Amniotic stem cell (primary cell): ENCODE results near the gene ADAMTS12.

Experiments
- DNase-seq: peaks from one replicate; lab custom pipeline; 2025; lab: John Stamatoyannopoulos, UW

Gene ADAMTS12

DNA sequence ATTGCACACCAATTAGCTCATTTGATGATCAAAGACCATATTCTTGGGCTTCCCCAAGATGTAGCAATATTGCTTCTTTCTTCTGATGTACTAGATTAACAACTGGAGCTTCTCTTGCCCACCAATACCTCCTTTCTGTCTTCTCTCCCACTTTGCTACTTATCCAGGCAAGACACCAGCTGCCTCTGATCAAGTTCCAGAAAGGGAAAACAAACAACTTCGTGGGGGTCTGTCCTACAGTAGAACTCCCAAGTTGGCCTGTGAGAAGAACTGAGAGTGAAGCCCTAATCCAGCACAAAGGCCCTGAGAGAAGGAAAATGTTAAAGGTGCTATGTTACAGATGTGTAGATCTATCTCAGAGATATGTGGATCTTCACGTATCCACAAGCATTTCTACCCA lies 44.9 kb downstream of the ADAMTS12 start:
- no peak for DNase-seq

DNA sequence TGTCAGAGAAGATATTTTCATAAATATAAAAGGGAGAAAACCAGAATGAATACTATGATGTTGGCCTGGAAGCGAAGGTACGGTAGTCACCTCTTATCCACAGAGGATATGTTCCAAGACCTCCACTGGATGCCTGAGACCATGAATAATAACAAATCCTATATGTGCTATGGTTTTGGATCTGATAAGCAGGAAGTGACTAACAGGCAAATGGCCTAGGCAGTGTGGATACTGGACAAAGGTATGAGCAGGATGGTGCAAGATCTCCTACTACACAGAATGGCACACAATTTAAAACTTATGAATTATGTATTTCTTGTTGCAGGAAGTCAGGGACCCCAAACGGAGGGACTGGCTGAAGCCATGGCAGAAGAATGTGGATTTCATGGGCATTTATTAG lies 48.2 kb downstream of the ADAMTS12 start:
- no peak for DNase-seq

GRCh38 chr5:33842456-33842855 lies 49.3 kb downstream of the ADAMTS12 start:
- DNase-seq, result no peak

DNA sequence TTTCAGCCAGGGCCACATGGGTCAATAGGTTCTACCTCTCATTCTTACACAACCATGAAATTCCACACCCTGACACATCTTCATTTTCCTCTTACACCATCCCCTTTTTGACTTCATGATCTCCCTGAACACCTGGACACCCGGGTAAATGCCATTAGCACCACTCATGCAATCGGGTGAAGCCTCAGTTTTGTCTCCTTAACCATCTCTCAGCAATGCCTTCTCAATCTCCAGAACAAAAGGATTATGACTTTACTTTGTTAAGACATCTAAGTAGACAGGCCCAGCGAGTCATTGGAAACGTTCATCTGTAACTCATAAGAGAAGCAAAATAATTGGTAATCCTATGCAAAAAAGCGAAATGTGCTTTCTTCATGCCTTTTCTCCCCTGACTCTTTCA lies 49.9 kb downstream of the ADAMTS12 start:
- DNase-seq, result no peak

DNA sequence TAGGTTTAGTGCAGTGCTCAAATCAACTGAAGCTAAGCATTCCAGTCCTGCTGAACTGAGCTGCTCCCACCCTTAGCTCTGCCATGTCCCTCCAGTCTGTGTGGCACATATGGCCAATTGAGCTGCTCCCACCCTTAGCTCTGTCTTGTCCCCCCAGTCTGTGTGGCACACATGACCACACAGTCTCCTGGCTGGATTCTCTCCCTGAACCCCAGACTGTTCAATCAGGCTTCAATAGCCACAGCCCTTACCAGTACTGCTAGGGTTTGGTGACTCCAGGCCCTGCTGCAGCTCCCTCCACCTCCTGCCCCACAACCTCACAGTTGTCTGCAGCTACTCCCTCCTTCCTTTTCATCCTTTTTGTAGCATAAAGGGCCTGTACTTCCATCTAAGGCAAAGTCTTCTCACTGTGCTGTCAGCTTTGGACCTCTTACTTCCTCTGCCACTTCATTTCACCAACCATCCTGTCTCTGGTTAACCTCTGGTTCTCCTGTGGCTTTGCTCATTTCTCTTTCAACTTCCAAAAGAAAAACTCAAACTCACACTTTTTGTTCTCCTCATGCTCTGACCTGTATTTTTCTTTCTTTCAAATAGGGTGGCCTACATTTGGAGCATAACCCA lies 50.8 kb downstream of the ADAMTS12 start:
- DNase-seq, result no peak

DNA sequence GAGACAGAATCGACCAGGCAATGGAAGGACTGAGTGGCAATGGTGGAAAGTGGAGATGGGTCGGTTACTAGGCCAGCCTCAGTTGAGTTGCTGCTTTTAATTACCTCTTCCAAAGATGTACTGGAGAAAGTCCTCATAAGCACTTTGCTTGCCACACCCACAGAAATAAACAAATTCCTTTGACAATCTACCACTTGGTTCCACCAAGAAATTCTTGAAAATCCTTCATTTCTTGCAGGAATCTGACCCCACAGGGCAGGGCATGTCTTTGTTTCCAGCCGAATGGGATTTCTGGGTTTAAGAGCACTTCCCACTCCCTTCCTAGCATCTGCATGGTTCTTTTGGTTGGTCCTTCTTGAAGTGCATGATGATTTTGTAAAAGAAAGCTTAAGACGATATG lies 54.5 kb downstream of the ADAMTS12 start:
- DNase-seq, result no peak

DNA sequence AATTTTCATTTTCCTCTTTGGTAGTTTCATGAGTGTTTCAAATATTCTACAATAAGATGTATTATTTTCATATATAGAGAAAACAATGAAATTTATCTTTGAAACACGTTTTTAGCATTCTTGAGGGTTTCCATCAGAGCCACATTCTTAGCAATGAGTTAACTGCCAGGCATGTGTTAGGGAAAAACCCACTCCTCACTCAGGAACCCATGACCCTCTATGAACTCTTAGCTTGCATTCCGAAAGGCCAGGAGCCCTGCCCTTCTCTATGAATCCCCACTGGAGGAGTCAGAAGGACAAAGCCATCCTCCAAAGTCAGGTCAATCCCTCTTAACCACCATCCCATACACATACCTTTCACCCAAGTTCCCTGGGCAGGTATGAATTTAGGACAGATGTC lies 57.5 kb downstream of the ADAMTS12 start:
- DNase-seq, result no peak

DNA sequence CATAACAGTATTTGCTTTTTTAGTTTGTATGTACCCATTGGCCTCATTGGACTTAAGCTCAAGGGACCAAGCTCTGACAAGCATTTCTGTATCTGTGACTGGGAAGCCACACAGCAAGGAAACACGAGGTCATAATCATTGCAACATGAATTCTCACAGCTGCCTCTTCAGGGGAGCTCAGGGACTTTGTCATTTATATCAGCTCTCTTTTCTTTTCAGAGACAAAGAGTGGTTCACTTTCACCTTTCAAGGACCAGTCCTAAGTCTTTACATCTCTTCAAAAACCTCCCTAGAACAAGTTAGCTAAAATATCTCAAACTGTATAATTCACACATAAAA lies 58.6 kb downstream of the ADAMTS12 start:
- no peak for DNase-seq

DNA sequence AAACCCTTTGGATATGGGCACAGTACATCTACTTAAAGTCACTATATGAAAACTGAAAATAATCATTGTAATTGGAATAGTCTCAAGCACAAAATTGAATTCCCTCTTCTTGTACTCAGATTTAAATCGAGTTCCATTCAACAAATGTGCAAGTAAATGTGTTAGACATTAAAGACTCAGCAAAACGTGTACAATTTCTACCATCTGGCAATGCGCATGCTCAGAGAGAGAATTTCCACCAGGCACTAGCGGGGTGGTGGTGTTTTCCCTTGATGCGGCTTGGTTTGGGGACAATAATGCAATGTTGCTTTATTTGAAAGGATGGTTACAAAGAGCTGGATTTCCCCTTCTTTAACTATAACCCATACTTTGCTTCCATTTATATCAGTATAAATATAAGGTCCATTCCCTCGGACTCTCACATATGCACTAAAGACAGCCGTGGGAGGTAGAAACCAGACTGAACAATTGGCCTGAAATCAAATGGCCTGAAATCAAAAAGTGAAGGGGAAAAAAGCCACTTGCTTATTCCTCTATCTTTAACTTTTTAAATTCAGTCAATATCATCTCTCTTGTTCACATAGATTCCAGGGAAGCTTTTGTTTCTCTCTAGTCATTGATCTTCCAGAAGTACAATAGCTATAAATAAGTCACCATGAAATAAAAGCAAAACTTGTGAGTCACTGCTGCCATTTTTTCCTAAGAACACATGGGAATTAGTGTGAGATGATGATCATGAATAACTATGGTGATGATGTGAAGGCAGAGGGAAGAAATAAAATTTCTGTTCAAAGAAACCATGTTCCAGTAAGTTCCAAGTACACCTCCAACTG lies 59.2 kb downstream of the ADAMTS12 start:
- DNase-seq, result no peak

DNA sequence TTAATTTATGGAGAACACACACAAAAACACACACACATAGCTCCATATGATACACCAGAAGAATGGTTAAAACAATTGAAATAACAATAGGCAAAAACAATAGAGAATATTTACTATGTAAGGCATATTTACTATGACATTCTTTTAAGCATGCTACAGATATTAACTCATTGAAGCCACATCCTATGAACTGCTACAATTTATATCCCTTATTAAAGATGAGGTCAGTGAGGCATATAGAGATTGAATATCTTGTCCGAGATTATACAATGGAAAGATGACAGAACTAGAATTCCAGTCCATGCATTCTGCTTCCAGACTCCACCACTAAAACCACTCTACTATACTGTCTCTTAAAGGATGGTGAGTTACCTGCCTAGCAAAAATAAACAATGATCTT lies 60.7 kb downstream of the ADAMTS12 start:
- no peak for DNase-seq

GRCh38 chr5:33829430-33829829 lies 62.4 kb downstream of the ADAMTS12 start:
- no peak for DNase-seq

GRCh38 chr5:33828626-33829308 lies 63.0 kb downstream of the ADAMTS12 start:
- DNase-seq, result no peak

DNA sequence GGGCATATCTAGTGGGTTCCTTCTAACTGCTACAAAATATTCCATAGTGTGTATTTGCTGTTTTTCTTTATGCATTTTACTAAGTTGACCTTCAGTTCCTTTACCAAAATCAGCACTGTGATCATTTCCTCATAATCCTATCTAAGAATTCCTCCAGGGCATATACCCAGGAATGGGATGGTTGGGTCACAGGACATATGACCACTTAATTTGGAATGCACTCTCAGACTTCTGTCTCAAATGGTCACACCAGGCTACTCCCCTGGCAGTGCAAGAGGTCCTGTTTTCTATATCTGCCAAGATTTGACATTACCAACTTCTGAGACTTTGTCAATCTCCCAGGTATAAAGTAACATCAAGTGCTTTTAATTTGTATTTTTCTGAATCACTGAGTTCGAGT lies 63.9 kb downstream of the ADAMTS12 start:
- no peak for DNase-seq

GRCh38 chr5:33827018-33827707 lies 64.6 kb downstream of the ADAMTS12 start:
- no peak for DNase-seq

DNA sequence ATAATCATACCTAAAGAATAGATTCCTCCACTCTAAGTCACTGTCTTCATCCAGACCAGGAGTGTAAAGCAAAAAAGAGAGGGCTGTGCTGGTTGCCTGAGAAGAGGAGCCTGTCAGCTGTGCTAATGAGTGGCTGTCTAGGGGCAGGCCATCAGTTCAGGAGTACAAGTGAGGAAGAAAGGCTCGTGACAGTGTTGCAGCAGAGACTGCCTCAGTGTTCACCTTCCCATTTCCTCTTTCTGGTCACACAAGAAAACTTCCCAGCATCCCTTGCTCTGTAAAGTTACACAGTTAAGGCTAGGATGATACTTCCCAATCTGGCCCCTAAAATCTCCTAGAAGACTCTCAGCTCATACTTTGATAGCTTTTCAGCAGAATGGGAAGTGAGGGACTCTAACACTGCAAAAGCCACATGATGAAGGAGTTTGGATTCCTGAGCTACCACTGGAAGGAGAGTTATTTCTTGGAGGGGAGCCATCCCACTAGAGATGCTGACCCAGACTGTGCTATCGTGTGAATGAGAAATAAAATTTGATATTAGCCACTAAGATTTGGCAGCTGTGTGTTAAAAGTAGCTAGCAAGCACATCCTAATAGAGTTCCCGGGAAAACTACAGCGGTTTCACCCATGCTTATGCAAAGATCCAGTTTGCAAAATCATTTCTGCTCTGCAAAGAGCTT lies 67.1 kb downstream of the ADAMTS12 start:
- no peak for DNase-seq

- no peak for DNase-seq
Observed at GRCh38 chr5:33817301-33817700, 74.5 kb downstream of the ADAMTS12 start.

DNA sequence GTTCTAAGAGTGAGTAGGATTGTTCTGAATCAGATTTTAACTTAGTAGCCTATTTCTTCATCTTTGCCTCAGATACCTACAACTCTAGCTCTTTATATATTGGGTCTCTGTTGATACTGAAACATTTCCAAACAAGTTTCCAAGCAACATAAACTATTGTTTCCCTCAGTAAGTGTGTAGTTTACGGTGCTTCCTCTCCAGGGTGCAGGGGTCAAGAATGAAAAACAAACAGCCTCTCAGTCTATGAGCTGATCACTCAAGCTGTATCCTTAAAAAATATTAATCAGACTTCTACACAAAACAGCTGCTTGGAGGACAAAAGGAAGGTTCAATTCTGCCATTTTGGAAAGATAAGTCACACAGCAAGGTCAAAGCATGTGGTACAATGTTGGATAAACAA lies 75.0 kb downstream of the ADAMTS12 start:
- no peak for DNase-seq

DNA sequence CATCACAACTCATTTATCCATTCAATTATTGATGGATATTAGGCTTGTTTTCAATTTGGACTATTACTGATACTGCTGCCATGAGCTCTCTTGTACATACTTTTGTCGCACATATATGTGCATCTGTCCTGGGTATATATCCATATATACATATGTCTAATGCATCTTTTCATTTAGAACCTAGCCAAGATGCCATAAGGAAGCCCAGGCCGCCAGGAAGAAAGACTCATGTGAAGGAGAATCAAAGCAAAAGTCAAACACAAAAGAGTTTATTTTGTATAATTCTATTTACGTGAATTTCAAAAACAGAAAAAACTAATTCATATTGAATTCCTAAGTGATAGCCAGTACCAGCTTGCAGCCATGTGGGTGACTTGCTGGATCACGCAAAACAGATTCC lies 79.0 kb downstream of the ADAMTS12 start:
- DNase-seq, result no peak

GRCh38 chr5:33810491-33811120 lies 81.2 kb downstream of the ADAMTS12 start:
- no peak for DNase-seq

DNA sequence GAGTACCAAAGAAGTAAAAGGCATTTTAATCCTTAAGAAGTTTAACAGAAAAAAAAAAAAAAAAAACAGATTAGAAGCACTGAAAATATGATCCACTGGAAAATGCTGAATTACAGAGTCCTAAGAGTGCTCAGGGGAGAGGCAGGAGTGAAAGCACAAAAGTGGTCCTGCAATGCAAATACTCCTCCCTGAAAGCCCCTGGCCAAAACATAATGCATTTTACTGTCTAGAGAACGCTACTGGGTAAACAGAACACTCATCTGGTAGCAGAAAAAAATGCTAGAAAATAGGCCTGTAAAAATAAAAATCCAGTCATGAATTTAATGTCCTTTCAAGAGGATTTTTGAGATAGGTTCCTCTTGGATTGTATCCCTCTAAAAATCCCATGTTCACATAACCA lies 81.9 kb downstream of the ADAMTS12 start:
- no peak for DNase-seq

GRCh38 chr5:33808699-33809098 lies 83.1 kb downstream of the ADAMTS12 start:
- no peak for DNase-seq

DNA sequence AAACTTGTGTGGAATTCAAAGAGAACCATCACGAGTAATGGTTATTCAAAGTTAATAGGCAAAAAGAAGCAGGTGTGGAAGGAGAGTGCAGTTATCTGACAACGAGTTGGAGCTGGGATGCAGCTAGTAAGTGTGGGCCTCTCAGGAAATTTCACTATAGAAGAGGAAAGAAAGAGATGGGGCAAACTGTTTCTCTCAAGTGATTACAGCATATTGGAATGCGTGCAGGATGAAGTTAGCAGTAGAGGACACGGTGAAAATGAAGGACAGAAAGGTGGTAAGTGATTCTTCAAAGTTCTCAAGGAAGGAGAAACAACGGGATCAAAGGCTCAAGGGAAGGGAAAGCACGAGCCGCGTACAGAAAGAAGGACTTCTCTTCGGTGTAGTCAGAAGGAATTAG lies 84.0 kb downstream of the ADAMTS12 start:
- no peak for DNase-seq
